Uterus (tissue), 4 donors: ENCODE results near the gene GIGYF2. TPM values are rescaled to one million over a fixed set of nuclear protein-coding genes. Genes with fewer than 3 reads are reported as not detected.

Experiments
- DNase-seq, 2 donors: peaks; one replicate each; pipeline ENCODE4 v3.0.0-alpha.2; 2019 to 2020
- H3K27ac ChIP-seq, 2 donors: fragments of 200-600 bp; sonication (generic); 1 replicate in 1 of 2; 2 replicates in 1 of 2; pipeline ENCODE4 v1.5.1; 2016 to 2018
- H3K27me3 ChIP-seq, 2 donors: fragments of 200-600 bp; sonication (generic); one replicate each; pipeline ENCODE4 v1.5.1; 2018 to 2019; ENCODE audit warnings: control low read depth in 1 of 2
- H3K36me3 ChIP-seq, 2 donors: fragments of 200-600 bp; sonication (generic); one replicate each; pipeline ENCODE4 v1.5.1; 2019; ENCODE audit warnings: control low read depth in 1 of 2
- H3K4me1 ChIP-seq, 2 donors: fragments of 200-600 bp; sonication (generic); one replicate each; pipeline ENCODE4 v1.5.1; 2018 to 2019; ENCODE audit warnings: control low read depth in 1 of 2
- H3K4me3 ChIP-seq, 2 donors: fragments of 200-600 bp; sonication (generic); 1 replicate in 1 of 2; 2 replicates in 1 of 2; pipeline ENCODE4 v1.5.1; 2018 to 2019; ENCODE audit warnings: mild to moderate bottlenecking in 1 of 2
- H3K9me3 ChIP-seq, 2 donors: fragments of 200-600 bp; sonication (generic); one replicate each; pipeline ENCODE4 v1.5.1; 2019; ENCODE audit warnings: control low read depth in 1 of 2
- CTCF ChIP-seq, 4 experiments: fragments of 200-600 bp in 2 of 4; fragments of 450-650 bp in 2 of 4; sonication (generic) in 2 of 4; IDR thresholded peaks; one replicate each; pipeline ENCODE4 v1.5.1; 2016 to 2019; ENCODE audit warnings: antibody characterized with exemption in 4 of 4, mild to moderate bottlenecking in 2 of 4, moderate library complexity in 1 of 4
- POLR2A ChIP-seq, 2 donors: fragments of 450-650 bp; IDR thresholded peaks; one replicate each; pipeline ENCODE4 v1.6.1; 2016; ENCODE audit warnings: antibody characterized with exemption in 2 of 2, mild to moderate bottlenecking in 1 of 2, moderate library complexity in 1 of 2
- intact Hi-C: fragments of 100-400 bp; cut with DNase I; formaldehyde crosslinking; loops from one replicate; pipeline ENCODE4 v1.15.1; 2023; ENCODE audit warnings: low total_unique reads
- total RNA-seq, 4 donors: library from RNA; depleted of rRNA in 3 of 4; stranded (reverse); fragments of >200 nt in 3 of 4; gene quantifications; one replicate each; pipeline versions ENCODE4 v1.1.0 to v1.2.4, GENCODE V29; 2014 to 2023
- donor health status: DM: yes; HTN: yes; CAD: no.

GIGYF2 gene
- total RNA-seq, 4 donors from 2014 or later: 16.5 to 125 (median 97.3) TPM

GRCh38 chr2:232776435-232776834 lies 79.3 kb downstream of the GIGYF2 start, which contains the start of gene KCNJ13:
Gene KCNJ13, minus strand, starts transcription at chr2:232776565. Its CDS starts 5,203 bp downstream, at chr2:232771362.
- H3K27me3 ChIP-seq: no peaks in the 10 kb centered on the region
- H3K4me1 ChIP-seq: no peaks in the 10 kb centered on the region
- DNase-seq: no peak
- H3K9me3 ChIP-seq: no peaks in the 10 kb centered on the region
- no peak within 1 kb of the TSS for H3K27ac ChIP-seq
- H3K36me3 ChIP-seq: no peaks in the 10 kb centered on the region
- H3K4me3 ChIP-seq: no peak within 1 kb of the TSS
- TF ChIP-seq CTCF (IDR thresholded peaks at IDR 0.05) (no peak), POLR2A (IDR thresholded peaks at IDR 0.05) (no peak)
- intact Hi-C loops: no loop called here

- H3K36me3 ChIP-seq: no peaks in the 10 kb centered on the region
- no peak for TF ChIP-seq POLR2A (IDR thresholded peaks at IDR 0.05)
- no peak for TF ChIP-seq CTCF (IDR thresholded peaks at IDR 0.05)
- DNase-seq: no peak
- intact Hi-C loops: no loop called here
- H3K9me3 ChIP-seq: no peaks in the 10 kb centered on the region
- H3K4me3 ChIP-seq: no peak overlapping the region
- no peaks in the 10 kb centered on the region for H3K4me1 ChIP-seq
- H3K27me3 ChIP-seq: no peaks in the 10 kb centered on the region
- no peak overlapping the region for H3K27ac ChIP-seq
These were observed 80.1 kb downstream of the GIGYF2 start for GRCh38 chr2:232777276-232777675.

GRCh38 chr2:232779465-232779864 lies 82.3 kb downstream of the GIGYF2 start:
- intact Hi-C loops: no loop called here
- no peak for DNase-seq
- H3K27me3 ChIP-seq: no peaks in the 10 kb centered on the region
- TF ChIP-seq CTCF (IDR thresholded peaks at IDR 0.05) (no peak), POLR2A (IDR thresholded peaks at IDR 0.05) (no peak)
- H3K4me3 ChIP-seq: no peak overlapping the region
- no peaks in the 10 kb centered on the region for H3K4me1 ChIP-seq
- no peaks in the 10 kb centered on the region for H3K9me3 ChIP-seq
- H3K36me3 ChIP-seq: no peaks in the 10 kb centered on the region
- no peak overlapping the region for H3K27ac ChIP-seq

- intact Hi-C loops: no loop called here
- TF ChIP-seq CTCF (IDR thresholded peaks at IDR 0.05): no peak
- no peak for TF ChIP-seq POLR2A (IDR thresholded peaks at IDR 0.05)
These were observed 82.8 kb downstream of the GIGYF2 start for GRCh38 chr2:232779934-232780333.

GRCh38 chr2:232781765-232782164 lies 84.6 kb downstream of the GIGYF2 start:
- Histone ChIP-seq H3K4me3 (no peak overlapping the region), H3K4me1 (no peaks in the 10 kb centered on the region), H3K27ac (no peak overlapping the region), H3K27me3 (no peaks in the 10 kb centered on the region), H3K9me3 (no peaks in the 10 kb centered on the region), H3K36me3 (no peaks in the 10 kb centered on the region)
- no peak for DNase-seq
- TF ChIP-seq POLR2A (IDR thresholded peaks at IDR 0.05) (no peak), CTCF (IDR thresholded peaks at IDR 0.05) (no peak)
- intact Hi-C loops: no loop called here

More at GRCh38 chr2:232779934-232780333, 82.8 kb downstream of the GIGYF2 start:
- Histone ChIP-seq H3K36me3 (no peaks in the 10 kb centered on the region), H3K27ac (no peak overlapping the region), H3K4me1 (no peaks in the 10 kb centered on the region), H3K4me3 (no peak overlapping the region), H3K27me3 (no peaks in the 10 kb centered on the region), H3K9me3 (no peaks in the 10 kb centered on the region)
- DNase-seq: no peak
